Muscle of leg (tissue), 11 donors: Measurements from ENCODE around the gene SLC22A8. TPM values are rescaled to one million over a fixed set of nuclear protein-coding genes. Genes with fewer than 3 reads are reported as not detected.

Source experiments
- DNase-seq: peaks from one replicate; pipeline ENCODE4 v3.0.0; 2013
- H3K27ac ChIP-seq: one replicate; pipeline ENCODE4 v1.5.1; 2013; ENCODE audit warnings: mild to moderate bottlenecking, low read length, control low read depth
- H3K27me3 ChIP-seq: one replicate; pipeline ENCODE4 v1.6.1; 2013; ENCODE audit warnings: low read length; ENCODE audit not compliant: control insufficient read depth, insufficient read depth
- H3K36me3 ChIP-seq: one replicate; pipeline ENCODE4 v1.6.1; 2013; ENCODE audit warnings: low read length; ENCODE audit not compliant: control insufficient read depth, insufficient read depth
- H3K4me1 ChIP-seq: one replicate; pipeline ENCODE4 v1.6.1; 2013; ENCODE audit warnings: low read length; ENCODE audit not compliant: control insufficient read depth, insufficient read depth
- H3K4me3 ChIP-seq: one replicate; pipeline ENCODE4 v1.5.1; 2013; ENCODE audit warnings: low read length, control low read depth
- H3K9me3 ChIP-seq: replicated peaks from 2 replicates; pipeline ENCODE4 v1.6.1; 2013; ENCODE audit warnings: low read depth, low read length; ENCODE audit not compliant: control insufficient read depth
- WGBS: methylation state at CpG from one replicate; pipeline ENCODE4 v1.1.5; 2013; ENCODE audit warnings: missing lambda C conversion rate; ENCODE audit not compliant: insufficient coverage; 5-methylcytosine and 5-hydroxymethylcytosine counted together
- polyA plus RNA-seq, 8 donors: library from polyadenylated mRNA; unstranded; fragments of 120-200 nt; gene quantifications; one replicate each; pipeline versions ENCODE4 v1.2.1 to v1.2.3, GENCODE V29; 2013; ENCODE audit warnings: inconsistent platforms in 1 of 8, low replicate concordance in 1 of 8; ENCODE audit not compliant: insufficient read length in 8 of 8, insufficient read depth in 1 of 8
- total RNA-seq: library from RNA; stranded (reverse); fragments of 120-200 nt; gene quantifications from one replicate; pipeline ENCODE4 v1.2.4, GENCODE V29; 2013

The SLC22A8 gene
- total and polyA plus RNA-seq, 9 donors: not detected

GRCh38 chr11:63017306-63017974 lies 1.8 kb upstream of the SLC22A8 start:
- peak; percentile 15 for DNase-seq
- 42% methylated on average over 4 of the region's 8 CpGs for WGBS
- peaks cover 26% of the 10 kb centered on the region for H3K4me1 ChIP-seq
- H3K4me3 ChIP-seq: no peak overlapping the region
- H3K27ac ChIP-seq: no peak overlapping the region
- H3K9me3 ChIP-seq: no peaks in the 10 kb centered on the region
- H3K36me3 ChIP-seq: no peaks in the 10 kb centered on the region
- peaks cover 10% of the 10 kb centered on the region for H3K27me3 ChIP-seq

GRCh38 chr11:63014408-63015055 lies 1.1 kb downstream of the SLC22A8 start:
- DNase-seq: no peak
- 83% methylated on average over 11 of the region's 13 CpGs for WGBS
- Histone ChIP-seq H3K27ac (no peak overlapping the region), H3K27me3 (peaks cover 8% of the 10 kb centered on the region), H3K36me3 (no peaks in the 10 kb centered on the region), H3K4me1 (peaks cover 15% of the 10 kb centered on the region), H3K9me3 (no peaks in the 10 kb centered on the region), H3K4me3 (no peak overlapping the region)

- DNase-seq: no peak
- H3K27me3 ChIP-seq: peaks cover 8% of the 10 kb centered on the region
- WGBS: no CpG with 5 or more reads among the region's 1 CpG
Observed at GRCh38 chr11:63012839-63013238, 2.8 kb downstream of the SLC22A8 start.

GRCh38 chr11:63012430-63012829 lies 3.2 kb downstream of the SLC22A8 start:
- H3K36me3 ChIP-seq: no peaks in the 10 kb centered on the region
- no peak overlapping the region for H3K4me3 ChIP-seq
- peaks cover 11% of the 10 kb centered on the region for H3K4me1 ChIP-seq
- H3K9me3 ChIP-seq: no peaks in the 10 kb centered on the region
- DNase-seq: no peak
- H3K27me3 ChIP-seq: peaks cover 8% of the 10 kb centered on the region
- WGBS: 74% methylated on average over 10 of the region's 11 CpGs
- no peak overlapping the region for H3K27ac ChIP-seq

More at GRCh38 chr11:63012839-63013238, 2.8 kb downstream of the SLC22A8 start:
- H3K36me3 ChIP-seq: no peaks in the 10 kb centered on the region
- H3K9me3 ChIP-seq: no peaks in the 10 kb centered on the region
- H3K27ac ChIP-seq: no peak overlapping the region
- H3K4me1 ChIP-seq: peaks cover 15% of the 10 kb centered on the region
- no peak overlapping the region for H3K4me3 ChIP-seq

- Histone ChIP-seq H3K27me3 (peaks cover 6% of the 10 kb centered on the region), H3K4me3 (no peak overlapping the region), H3K36me3 (no peaks in the 10 kb centered on the region), H3K4me1 (peaks cover 5% of the 10 kb centered on the region), H3K9me3 (no peaks in the 10 kb centered on the region), H3K27ac (no peak overlapping the region)
- WGBS: 60% methylated on average over 1 of the region's 5 CpGs
- no peak for DNase-seq
Observed at GRCh38 chr11:63010934-63011439, 4.7 kb downstream of the SLC22A8 start.

- 73% methylated on average over 5 of the region's 5 CpGs for WGBS
- H3K9me3 ChIP-seq: no peaks in the 10 kb centered on the region
- H3K4me3 ChIP-seq: no peak overlapping the region
- H3K27me3 ChIP-seq: no peaks in the 10 kb centered on the region
- no peaks in the 10 kb centered on the region for H3K36me3 ChIP-seq
- no peak for DNase-seq
- no peaks in the 10 kb centered on the region for H3K4me1 ChIP-seq
- H3K27ac ChIP-seq: no peak overlapping the region
Observed at GRCh38 chr11:63007920-63008319, 7.7 kb downstream of the SLC22A8 start.

- Histone ChIP-seq H3K4me1 (no peaks in the 10 kb centered on the region), H3K27ac (no peak overlapping the region), H3K36me3 (no peaks in the 10 kb centered on the region), H3K27me3 (no peaks in the 10 kb centered on the region), H3K4me3 (no peak overlapping the region), H3K9me3 (no peaks in the 10 kb centered on the region)
- WGBS: 50% methylated on average over 9 of the region's 9 CpGs
- DNase-seq: no peak
Observed at GRCh38 chr11:63001456-63001855, 14.2 kb downstream of the SLC22A8 start.

GRCh38 chr11:62999649-63000048 lies 16.0 kb downstream of the SLC22A8 start:
- Histone ChIP-seq H3K9me3 (no peaks in the 10 kb centered on the region), H3K27ac (no peak overlapping the region), H3K27me3 (no peaks in the 10 kb centered on the region), H3K4me1 (no peaks in the 10 kb centered on the region), H3K4me3 (no peak overlapping the region), H3K36me3 (no peaks in the 10 kb centered on the region)
- no peak for DNase-seq
- WGBS: 80% methylated on average over 6 of the region's 7 CpGs

- Histone ChIP-seq H3K27me3 (no peaks in the 10 kb centered on the region), H3K9me3 (no peaks in the 10 kb centered on the region), H3K27ac (no peak overlapping the region), H3K4me3 (no peak overlapping the region), H3K36me3 (no peaks in the 10 kb centered on the region), H3K4me1 (no peaks in the 10 kb centered on the region)
- DNase-seq: no peak
- WGBS: 82% methylated on average over 4 of the region's 5 CpGs
Observed at GRCh38 chr11:62999156-62999555, 16.5 kb downstream of the SLC22A8 start.

GRCh38 chr11:62996271-62996670 lies 19.4 kb downstream of the SLC22A8 start:
- no peaks in the 10 kb centered on the region for H3K36me3 ChIP-seq
- WGBS: no CpG with 5 or more reads among the region's 1 CpG
- no peak overlapping the region for H3K27ac ChIP-seq
- H3K9me3 ChIP-seq: no peaks in the 10 kb centered on the region
- no peaks in the 10 kb centered on the region for H3K4me1 ChIP-seq
- DNase-seq: no peak
- no peak overlapping the region for H3K4me3 ChIP-seq
- peaks cover 7% of the 10 kb centered on the region for H3K27me3 ChIP-seq
